SH-SY5Y (cell line): Measurements from ENCODE around the gene FBXW8.

ENCODE experiments used
- GATA2 ChIP-seq: IDR thresholded peaks from 2 replicates; pipeline ENCODE4 v1.6.1; 2011; ENCODE audit warnings: mild to moderate bottlenecking, low read depth, low read length
- GATA3 ChIP-seq: IDR thresholded peaks from 2 replicates; pipeline ENCODE4 v1.6.1; 2011; ENCODE audit warnings: low read depth, mild to moderate bottlenecking, low read length, moderate library complexity

The FBXW8 gene

DNA sequence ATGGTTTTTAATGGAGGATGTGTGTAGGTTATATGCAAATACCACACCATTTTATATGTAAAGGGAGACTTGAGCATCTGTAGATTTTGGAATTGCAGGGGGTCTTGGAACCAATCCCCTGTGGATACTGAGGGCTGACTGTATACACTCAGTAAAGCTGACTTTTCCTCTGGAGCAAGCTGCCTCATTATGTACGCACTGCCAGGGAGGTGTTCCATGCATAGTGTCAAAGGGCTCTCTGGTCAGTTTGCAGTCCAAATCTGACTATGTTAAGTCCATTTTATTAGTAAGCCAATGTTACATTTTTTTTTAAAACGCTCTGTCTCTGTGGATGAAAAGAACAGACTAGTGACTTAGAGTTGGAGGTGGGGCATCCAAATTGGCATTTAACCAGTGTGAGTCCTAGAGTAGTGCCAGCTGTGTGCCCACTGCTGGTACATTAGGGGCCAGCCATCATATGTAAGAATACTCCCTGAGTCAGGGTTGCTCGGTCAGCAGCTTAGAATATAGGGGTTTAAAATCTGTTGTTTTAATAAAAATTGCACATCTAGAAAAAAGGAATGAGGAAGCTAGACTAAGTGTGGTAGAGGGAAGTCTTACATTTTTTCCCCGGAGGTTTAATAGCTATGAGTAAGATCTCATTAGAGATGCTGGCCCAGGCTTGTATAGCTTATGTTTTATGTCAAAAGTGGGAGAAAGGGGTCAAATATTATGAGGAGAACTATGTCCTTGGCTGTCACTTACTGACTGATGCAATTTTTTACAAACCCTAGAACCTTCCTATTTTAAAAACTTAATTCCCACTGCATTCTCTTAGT is 101.4 kb downstream of the FBXW8 start:
- TF ChIP-seq GATA2: no peak
- TF ChIP-seq GATA3: no peak

DNA sequence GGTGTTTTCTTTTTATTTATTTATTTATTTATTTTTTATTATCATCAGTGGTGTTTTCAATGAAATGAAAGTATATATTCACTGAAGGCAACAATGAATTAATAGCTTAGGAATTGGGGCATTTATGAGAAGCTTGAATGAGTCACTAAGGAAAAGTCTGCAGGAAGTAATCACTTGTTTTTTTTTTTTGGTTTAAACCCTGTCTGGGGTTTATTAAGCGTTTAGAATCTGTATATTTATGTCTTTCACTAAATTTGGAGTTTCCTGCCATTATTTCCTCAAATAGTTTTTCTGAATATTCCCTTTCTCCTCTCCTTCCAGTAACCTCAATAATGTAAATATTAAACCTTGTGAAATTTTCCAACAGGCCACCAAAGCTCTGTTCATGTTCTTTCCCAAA is 103.0 kb downstream of the FBXW8 start:
- TF ChIP-seq GATA3 (no peak), GATA2 (no peak)

DNA sequence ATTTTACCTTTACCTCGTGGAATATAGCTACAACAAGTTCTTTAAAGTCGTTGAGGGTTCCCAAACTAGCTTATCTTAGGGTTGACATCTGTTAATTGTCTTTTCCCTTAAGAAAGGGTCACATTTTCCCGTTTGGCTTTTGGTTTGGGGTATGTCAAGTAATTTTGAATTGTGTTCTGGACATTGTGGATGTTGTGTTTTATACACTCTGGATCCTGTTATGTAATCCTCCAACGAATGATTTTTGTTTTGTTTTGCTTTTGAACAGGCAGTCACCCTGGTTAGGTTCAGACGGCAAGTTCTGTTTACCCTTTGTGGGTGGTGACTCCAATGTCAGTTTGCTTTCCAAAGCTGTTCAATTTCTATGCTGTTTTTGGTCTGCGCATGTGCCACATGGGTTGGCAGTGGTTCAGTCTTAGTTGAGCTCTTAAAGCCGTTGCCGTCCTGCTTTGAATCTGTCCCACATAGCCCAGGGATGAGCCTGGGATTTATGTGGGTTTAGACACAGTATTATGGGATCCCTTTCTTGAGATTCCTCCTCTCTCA is 103.7 kb downstream of the FBXW8 start:
- TF ChIP-seq GATA2: no peak
- TF ChIP-seq GATA3: no peak

DNA sequence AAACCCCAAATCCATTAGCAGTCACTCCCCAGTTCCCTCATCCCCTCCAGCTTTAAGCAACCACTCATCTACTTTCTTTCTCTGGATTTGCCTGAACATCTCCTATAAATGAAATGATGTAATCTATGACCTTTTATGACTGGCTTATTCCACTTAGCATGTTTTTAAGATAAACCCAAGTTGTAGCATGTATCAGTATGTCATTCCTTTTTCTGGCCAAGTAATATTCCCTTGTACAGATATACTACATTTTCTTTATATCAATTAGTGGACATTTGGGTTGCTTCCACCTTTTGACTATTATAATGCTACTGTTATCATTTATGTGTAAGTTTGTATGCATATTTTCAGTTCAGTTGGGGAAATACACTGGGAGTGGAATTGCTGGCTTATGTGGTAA is 105.1 kb downstream of the FBXW8 start:
- no peak for TF ChIP-seq GATA3
- no peak for TF ChIP-seq GATA2

DNA sequence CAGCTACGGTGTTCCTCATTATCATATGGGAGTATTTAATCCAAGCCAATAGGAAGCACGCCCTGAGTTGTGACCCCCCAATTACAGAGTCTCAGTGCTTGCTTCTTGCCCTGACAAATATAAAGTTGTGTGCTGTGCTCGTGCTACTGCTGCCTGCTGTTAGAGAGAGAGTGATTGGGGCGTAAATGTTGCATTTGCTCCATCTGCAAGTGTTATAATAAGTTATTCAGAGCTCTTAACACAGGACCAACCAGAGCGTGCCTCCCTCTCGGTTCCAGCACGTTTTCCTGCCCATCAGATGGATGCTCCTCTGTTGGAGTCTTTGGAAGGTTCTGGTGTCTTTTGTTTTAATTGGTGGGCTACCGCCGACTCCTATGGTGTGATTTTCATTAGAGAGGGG is 107.1 kb downstream of the FBXW8 start:
- no peak for TF ChIP-seq GATA2
- no peak for TF ChIP-seq GATA3

- no peak for TF ChIP-seq GATA3
- TF ChIP-seq GATA2: no peak
Measured at GRCh38 chr12:117018276-117018675, 107.5 kb downstream of the FBXW8 start.

GRCh38 chr12:117018685-117019084 is 107.9 kb downstream of the FBXW8 start:
- TF ChIP-seq GATA3: no peak

GRCh38 chr12:117019866-117020265 is 109.1 kb downstream of the FBXW8 start:
- no peak for TF ChIP-seq GATA2
- no peak for TF ChIP-seq GATA3

- TF ChIP-seq GATA2: no peak
- no peak for TF ChIP-seq GATA3
Measured at GRCh38 chr12:117020536-117021220, 109.9 kb downstream of the FBXW8 start.

DNA sequence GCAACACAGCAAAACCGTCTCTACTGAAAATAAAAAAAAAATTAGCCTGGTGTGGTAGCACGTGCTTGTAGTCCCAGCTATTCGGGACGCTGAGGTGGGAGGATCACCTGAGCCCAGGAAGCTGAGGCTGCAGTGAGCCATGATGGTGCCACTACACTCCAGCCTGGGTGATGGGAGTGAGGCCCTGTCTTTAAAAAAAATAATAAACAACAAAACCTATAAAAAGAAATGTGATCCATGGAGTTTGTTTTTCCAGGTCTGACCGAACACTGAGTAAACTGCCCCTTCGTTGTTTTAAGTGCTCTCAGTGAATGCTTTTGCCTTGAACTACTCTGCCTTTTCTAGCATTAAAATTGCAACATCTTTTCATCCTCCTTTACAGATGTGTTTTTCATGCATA is 111.7 kb downstream of the FBXW8 start:
- TF ChIP-seq GATA3 (no peak), GATA2 (no peak)

DNA sequence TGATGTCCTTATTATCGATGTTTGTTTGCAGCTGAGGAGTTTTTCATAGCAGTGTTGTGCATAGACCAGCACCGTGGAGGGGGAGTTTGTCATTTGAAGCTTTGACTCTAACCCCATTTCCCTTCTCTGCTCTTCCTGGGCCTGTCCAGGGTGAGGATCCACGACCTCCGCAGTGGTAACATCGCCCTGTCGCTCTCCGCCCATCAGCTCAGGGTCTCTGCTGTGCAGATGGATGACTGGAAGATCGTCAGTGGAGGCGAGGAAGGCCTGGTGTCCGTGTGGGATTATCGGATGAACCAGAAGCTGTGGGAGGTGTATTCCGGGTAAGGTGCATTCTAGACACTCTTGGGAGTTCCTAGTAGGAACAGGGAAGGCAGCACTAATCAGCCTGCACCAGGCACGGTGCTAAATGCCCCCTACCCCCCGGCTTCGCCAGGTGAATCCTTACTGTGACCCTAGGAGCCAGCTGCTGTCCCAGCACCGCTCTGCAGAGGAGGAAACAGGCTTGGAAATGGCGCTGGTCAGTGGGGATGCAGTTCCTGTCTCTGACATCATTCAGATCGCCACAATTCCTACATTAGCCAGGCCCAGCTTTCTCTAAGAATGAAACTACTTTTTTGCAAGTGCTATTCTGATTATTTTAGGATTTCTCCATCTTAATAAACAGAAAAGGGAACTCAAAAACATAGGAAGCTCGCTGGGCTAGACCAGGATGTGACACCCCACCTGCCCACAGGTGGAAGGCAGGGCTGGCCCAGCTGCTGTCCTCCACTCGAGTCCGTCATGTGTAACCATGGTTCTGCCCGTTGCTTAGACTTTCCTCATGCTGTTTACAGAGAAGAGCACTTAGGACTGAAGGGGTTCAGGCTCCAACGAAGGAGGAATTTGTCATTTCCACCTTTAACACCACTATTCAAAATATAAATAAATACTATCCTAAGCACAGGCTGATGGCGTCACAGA is 113.5 kb downstream of the FBXW8 start:
- TF ChIP-seq GATA2 (no peak), GATA3 (no peak)

GRCh38 chr12:117024961-117025480 is 114.3 kb downstream of the FBXW8 start:
- TF ChIP-seq GATA2 (no peak), GATA3 (no peak)

- no peak for TF ChIP-seq GATA2
- no peak for TF ChIP-seq GATA3
Measured at GRCh38 chr12:117025481-117026151, 114.9 kb downstream of the FBXW8 start.
